Jurkat, Clone E6-1 (cell line): ENCODE data around the gene LRRC47.

Experiments used
- DNase-seq: peaks from one replicate; pipeline ENCODE4 v3.0.0-alpha.2; 2011; ENCODE audit warnings: low read depth, low spot score
- H3K4me3 ChIP-seq: 2 replicates; pipeline ENCODE4 v1.5.1; 2011; ENCODE audit warnings: mild to moderate bottlenecking, low read length, control low read depth, moderate library complexity

Gene LRRC47

DNA sequence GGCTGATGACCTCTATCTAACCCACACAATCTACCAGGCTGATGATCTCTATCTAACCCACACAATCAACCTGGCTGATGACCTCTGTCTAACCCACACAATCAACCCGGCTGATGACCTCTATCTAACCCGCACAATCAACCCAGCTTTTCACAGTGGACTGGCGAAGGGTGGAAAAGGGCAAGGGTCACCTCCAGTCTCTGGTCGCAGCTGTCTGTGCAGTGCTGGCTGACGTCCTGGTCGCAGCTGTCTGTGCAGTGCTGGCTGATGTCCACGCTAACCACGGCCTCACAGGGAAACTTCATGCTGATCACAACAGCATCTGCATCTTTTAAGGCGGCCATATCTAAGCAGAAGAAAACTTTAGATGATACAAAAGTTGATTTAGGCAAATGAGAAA, 56.3 kb downstream of the LRRC47 start:
- no peak for DNase-seq
- H3K4me3 ChIP-seq: no peak overlapping the region

DNA sequence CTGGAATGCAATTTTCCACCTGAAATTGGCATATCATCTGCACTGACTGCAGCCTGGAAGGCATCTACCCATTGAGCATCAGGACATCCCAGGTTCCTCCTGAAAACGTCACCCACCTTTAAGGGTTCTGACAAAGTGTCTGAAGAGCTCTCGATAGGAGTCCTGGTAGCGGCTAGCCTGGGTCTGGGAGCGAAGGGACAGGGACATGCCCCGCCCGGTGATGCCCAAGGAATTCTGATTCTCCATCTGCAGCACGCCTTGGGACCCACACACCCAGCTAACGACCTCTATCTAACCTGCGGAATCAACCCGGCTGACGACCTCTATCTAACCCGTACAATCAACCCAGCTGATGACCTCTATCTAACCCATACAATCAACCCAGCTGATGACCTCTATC, 57.4 kb downstream of the LRRC47 start:
- no peak for DNase-seq
- no peak overlapping the region for H3K4me3 ChIP-seq

DNA sequence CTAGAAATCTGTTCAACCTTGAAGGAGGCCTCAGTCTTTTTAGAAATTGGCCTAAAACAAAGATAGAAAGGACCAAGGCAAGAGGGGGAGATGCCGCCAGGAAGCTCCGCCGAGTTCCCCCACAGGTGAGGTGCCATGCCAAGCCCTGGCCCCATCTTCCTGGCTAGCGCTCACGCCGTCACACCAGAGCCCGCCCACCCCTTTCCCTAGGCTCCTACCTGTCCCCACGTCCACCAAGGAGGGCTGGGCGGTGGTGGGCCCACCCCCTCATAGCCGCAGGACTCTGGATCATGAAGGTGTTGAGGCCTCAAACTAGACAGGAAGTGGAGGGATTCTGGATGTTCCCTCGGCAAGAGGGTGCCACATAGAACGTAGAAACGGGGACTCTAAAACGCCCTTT, 59.6 kb downstream of the LRRC47 start:
- H3K4me3 ChIP-seq: no peak overlapping the region

DNA sequence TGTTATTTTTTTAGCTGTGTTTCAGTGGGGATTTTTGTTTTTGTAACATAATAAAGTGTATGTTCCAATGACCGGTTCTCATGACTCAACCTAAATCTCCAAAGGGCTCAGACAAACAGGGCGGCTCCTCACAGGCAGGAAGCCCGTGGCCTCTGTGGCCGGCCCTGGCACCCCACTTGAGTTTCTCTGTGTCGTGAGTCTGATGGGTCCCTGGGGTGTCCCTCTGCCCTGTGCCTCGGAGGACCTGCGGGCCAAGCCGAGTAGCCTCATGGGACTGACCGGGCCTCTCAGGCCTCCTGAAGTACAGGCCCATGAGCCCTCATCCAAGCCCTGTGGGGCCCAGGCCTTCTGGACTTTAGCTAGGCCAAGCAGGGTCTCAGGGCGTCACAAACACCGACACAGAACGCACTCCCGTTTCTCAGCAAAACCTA, 60.2 kb downstream of the LRRC47 start:
- no peak for DNase-seq
- H3K4me3 ChIP-seq: no peak overlapping the region

More for the DNA sequence above, 59.6 kb downstream of the LRRC47 start:
- DNase-seq: no peak

DNA sequence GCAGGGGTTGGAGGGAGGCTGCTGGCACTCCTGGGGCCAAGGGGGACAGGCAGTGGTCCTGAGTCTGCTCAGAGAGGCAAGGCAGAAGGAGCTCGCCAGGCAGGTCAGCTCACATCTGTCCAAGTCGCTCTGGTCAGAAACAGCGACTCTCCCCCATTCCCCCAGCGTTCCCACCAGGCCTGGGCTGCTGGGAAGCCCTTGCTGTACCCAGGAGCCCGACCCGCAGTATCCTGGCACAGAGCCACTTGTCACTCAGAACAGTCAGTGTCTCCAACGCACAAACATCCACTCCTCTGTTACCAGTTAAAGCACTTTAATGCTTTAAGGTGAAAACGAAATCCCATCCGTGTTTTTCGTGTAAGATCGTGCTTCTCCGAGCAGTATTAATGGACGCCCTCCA, 60.6 kb downstream of the LRRC47 start:
- no peak overlapping the region for H3K4me3 ChIP-seq
- DNase-seq: no peak

DNA sequence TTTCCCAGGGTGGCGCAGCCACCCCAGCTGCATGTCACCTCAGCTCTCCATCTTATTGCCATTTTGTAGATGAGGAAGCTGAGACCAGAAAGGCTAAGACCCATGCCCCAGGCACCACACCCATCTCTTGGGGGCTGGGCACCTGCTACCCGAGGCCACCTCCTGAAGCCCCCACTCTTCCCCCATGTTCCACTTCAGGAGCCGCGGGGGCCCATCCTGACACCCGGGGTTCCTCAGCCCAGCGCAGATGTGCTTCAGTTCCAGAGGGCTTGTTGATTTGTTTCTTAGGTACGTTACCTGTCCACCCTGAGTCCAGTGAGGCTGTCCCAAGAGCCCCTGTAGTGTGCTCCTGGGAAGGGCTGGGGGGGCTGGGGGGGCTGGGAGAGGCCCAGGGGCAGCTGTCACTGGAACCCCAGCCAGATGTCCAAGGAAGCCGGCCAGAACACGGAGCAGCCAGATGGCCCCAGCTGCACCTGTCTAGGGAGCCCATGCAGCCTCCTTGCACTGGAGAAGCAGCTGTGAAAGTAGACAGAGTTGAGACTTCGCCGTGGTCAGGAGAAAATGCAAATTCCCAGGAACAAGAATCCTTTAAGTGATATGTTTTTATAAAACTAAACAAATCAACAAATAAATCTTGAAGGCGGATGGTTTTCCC, 61.1 kb downstream of the LRRC47 start:
- no peak for DNase-seq
- no peak overlapping the region for H3K4me3 ChIP-seq

DNA sequence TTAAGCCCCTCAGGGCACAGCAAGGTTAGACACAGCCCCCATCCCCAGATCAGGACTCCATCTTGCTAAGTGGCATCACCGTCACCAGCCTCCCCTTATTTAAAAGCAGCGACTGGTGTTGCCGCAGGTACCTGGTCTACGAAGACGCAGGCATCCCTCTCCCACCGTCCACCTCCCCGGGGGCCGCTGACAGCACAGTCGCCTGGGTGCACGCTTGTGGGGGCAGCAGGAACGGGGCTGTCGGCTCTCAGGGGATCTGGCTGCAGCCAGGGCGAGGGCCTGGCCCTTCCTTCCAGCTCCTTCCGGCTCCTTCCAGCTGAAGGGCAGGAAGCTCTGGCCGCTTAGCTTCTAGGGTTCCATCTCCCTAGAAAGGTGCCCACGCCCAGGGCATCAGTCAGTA, 61.7 kb downstream of the LRRC47 start:
- DNase-seq: no peak
- H3K4me3 ChIP-seq: no peak overlapping the region

DNA sequence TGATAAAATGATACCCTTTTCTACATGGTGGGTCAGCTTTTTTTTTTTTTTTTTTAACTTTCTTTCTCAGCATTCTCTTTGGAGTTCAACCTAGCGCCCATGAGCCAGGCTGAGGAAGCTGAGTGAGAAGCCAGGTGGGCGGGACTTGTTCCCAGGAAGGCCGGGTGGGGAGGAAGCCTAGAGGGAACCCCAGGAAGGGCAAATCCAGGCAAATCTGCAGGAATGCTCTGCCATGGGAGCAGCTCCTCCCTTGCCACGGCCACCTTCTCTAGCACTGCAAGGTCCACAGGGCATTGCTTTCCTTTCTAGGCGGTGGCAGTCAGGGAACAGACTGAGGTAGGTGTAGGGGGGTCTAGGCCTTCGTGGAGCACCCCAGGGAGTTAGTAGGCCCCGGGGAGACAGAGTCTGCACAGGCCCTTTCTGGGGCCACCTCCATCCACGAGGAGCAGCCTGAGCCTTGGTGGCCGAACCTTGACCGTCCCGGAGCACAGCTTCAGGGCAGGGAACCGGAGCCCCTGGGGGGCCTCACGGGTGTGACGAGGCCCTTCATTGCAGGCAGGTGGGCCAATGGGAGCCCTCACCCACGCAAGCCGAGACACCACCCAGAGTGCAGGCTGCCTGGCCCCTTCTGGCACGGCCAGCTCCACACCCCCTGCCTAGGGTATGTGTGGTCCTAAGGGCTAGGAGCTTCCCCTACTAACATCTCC, 62.3 kb downstream of the LRRC47 start:
- no peak overlapping the region for H3K4me3 ChIP-seq

DNA sequence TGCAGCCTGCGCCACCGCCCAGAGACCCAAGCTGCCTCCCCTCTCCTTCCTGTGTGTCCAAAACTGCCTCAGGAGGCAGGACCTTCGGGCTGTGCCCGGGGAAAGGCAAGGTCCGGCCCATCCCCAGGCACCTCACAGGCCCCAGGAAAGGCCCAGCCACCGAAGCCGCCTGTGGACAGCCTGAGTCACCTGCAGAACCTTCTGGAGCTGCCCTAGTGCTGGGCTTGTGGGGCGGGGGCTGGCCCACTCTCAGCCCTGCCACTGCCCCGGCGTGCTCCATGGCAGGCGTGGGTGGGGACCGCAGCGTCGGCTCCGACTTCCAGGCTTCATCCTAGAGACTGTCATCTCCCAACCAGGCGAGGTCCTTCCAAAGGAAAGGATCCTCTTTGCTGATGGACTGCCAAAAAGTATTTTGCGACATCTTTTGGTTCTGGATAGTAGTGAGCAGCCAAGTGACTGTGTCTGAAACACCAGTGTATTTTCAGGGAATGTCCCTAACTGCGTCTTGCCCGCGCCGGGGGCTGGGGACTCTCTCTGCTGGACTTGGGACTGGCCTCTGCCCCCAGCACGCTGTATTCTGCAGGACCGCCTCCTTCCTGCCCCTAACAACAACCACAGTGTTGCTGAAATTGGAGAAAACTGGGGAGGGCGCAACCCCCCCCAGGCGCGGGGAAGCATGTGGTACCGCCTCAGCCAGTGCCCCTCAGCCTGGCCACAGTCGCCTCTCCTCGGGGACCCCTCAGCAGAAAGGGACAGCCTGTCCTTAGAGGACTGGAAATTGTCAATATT, 63.0 kb downstream of the LRRC47 start:
- DNase-seq: no peak
- no peak overlapping the region for H3K4me3 ChIP-seq

More for the DNA sequence above, 62.3 kb downstream of the LRRC47 start:
- no peak for DNase-seq

DNA sequence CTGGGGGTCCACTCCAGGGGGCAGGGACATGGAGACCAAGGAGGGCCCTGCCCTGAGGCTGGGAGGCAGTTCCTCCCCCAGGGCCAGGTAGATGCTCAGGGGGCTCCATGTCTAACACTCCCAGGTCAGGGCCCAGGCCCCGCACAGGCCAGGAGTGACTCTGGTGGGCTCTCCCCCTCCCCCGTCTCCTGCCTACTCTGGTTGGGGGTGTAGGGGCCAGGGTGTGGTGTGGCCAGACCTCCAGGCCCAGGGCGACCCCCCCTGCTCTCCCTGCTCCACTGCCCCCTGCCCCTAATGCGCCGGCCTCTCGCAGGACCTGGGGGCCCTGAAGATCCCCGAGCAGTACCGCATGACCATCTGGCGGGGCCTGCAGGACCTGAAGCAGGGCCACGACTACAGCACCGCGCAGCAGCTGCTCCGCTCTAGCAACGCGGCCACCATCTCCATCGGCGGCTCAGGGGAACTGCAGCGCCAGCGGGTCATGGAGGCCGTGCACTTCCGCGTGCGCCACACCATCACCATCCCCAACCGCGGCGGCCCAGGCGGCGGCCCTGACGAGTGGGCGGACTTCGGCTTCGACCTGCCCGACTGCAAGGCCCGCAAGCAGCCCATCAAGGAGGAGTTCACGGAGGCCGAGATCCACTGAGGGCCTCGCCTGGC, 63.7 kb downstream of the LRRC47 start:
- DNase-seq: no peak
- H3K4me3 ChIP-seq: no peak overlapping the region

DNA sequence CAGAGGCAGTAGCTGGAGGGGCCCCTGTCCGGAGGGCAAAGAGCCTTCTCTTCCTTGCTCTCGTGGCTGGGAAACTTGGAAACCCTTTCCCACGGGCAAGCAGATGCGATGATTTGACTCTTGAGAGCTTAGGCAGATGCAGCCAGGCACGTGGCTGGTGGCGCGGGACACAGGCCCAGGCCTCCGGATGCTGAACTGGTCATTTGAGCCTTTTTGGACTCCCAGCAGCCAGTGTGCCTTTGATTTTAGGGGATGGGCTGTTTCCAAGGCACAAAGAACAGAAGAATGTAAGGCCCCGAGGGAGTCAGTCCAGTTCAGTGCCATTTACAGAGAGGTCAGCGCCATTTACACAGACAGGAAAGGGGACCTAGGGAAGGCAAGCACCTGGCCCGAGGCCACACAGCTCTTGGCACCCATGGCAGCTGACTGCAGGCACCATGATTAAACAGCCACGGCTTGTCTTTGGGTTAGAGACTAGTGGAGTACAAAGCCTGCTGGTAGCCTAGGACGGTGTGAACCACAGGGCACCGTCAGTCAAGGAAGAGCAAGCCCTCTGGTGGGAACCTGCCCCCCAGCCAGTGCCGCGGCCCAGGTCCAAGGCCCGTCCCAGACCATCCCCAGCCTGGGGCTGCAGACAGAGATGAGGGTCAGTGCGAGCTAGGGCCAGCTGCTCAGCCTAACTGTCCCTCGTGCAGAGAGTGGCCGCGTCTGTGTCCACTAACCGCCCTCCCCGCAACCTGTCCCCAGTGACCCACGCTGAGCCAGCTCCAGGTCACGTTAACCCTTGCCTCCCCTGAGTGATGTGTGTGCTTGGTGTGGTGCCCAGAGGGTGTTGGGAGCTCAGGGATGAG, 64.5 kb downstream of the LRRC47 start:
- no peak for DNase-seq
- H3K4me3 ChIP-seq: no peak overlapping the region

DNA sequence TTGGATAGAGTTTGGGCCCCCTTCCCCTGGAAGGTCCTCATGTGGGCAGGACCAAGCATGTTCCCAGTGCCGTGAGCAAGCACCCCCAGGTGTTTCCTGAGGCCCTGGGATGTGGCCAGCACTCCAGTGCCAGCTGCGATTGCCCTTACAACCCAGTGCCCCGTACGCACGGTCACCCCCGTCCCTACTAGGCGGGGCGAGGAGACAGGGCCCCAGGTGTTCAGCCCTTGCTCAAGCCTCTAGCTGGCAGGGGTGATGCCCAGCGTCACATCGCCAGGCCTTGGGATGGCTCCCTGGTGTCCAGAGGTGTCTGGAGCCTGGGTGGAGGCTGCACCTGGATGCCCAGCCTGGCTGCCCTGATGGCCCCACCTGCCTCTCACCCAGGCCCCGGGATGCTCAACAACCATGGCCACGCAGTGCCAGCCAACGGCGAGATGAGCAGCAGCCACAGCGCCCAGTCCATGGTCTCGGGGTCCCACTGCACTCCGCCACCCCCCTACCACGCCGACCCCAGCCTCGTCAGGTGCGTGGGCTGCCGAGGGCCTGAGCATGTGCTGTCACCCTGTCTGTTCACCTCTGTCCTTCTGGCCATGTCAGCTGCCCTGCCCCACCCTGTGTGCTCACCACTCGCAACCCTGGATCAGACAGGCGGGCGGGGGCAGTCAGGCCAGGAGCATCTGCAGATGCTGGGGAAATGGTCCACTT, 65.6 kb downstream of the LRRC47 start:
- DNase-seq: no peak
- no peak overlapping the region for H3K4me3 ChIP-seq

DNA sequence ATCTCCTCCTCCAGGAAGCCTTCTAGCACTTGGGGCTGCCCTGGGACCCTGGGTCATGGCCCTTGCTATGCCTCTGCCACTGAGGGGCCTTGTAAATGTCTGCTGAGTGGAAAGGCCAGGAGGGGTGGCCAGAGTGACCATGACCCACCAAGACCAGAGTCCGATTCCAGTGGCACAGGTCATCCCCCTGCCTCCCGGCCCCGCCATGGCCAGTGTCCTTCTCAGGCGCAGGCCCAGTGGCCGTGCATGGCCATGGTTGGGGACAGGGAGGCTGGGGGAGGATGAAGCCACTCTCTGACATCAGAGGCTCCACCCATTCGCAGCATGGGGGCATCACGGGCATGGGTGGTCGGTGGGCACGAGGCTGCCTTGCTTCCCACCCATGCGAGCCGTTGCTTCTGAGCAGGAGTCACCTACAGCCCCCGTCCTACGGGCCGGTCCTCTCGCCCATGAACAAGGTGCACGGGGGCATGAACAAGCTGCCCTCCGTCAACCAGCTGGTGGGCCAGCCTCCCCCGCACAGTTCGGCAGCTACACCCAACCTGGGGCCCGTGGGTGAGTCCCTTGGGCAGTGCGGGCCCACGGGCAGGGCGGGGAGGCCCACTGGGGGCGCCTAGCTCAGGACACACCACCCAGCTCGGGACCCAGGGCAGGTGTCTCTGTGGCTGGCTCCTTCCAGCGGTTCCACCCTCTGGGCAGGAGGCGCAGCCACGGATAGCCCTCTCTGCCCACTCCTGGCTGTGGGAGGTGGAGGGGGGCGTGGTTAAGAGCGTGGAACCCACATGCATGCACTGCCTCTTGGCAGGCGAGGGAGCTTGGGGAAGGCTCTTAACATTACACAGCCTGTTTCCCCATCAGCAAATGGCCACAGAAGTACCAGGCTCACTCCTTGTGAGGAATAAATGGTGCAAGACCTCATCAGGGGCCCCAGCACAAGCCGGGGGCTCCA, 66.4 kb downstream of the LRRC47 start:
- DNase-seq: no peak
- H3K4me3 ChIP-seq: no peak overlapping the region
